ENCODE measurements around the gene TNFRSF4.

TNFRSF4 gene

GRCh38 chr1:1218524-1219200 is 4.7 kb upstream of the TNFRSF4 start:
- no peak for TF ChIP-seq CTCF (IDR thresholded peaks at IDR 0.05; ENCODE audit: insufficient read depth, low read length)
- no peak for DNase-seq (ENCODE audit: low read depth in 1 of 2, low spot score in 1 of 2)
- Histone ChIP-seq H3K4me3 (replicated peaks; ENCODE audit: insufficient read depth, low read length) (no peak overlapping the region), H3K27ac (replicated peaks) (no peak overlapping the region), H3K27me3 (ENCODE audit: insufficient read depth, poor library complexity, severe bottlenecking) (no peaks in the 10 kb centered on the region)

GRCh38 chr1:1217621-1218523 is 3.9 kb upstream of the TNFRSF4 start:
- TF ChIP-seq SPI1 (IDR thresholded peaks at IDR 0.05; ENCODE audit: borderline replicate concordance, low read depth) (no peak), POLR2AphosphoS5 (IDR thresholded peaks at IDR 0.05; ENCODE audit: low read depth) (no peak), REST (IDR thresholded peaks at IDR 0.05; ENCODE audit: insufficient replicate concordance, low read depth) (no peak), GABPA (IDR thresholded peaks at IDR 0.05; ENCODE audit: low read depth) (no peak), CTCF (IDR thresholded peaks at IDR 0.05; ENCODE audit: insufficient read depth, low read length) (no peak)
- Histone ChIP-seq H3K27ac (replicated peaks) (no peak overlapping the region), H3K4me3 (replicated peaks; ENCODE audit: insufficient read depth, low read length) (no peak overlapping the region), H3K27me3 (ENCODE audit: insufficient read depth, poor library complexity, severe bottlenecking) (no peaks in the 10 kb centered on the region)
- no peak for DNase-seq (ENCODE audit: low read depth in 1 of 2, low spot score in 1 of 2)

- no peak overlapping the region for H3K27ac ChIP-seq (replicated peaks)
- TF ChIP-seq SPI1 (IDR thresholded peaks at IDR 0.05; ENCODE audit: borderline replicate concordance, low read depth) (no peak), REST (IDR thresholded peaks at IDR 0.05; ENCODE audit: insufficient replicate concordance, low read depth) (no peak), GABPA (IDR thresholded peaks at IDR 0.05; ENCODE audit: low read depth) (no peak), CTCF (IDR thresholded peaks at IDR 0.05; ENCODE audit: insufficient read depth, low read length) (no peak), POLR2AphosphoS5 (IDR thresholded peaks at IDR 0.05; ENCODE audit: low read depth) (no peak)
- DNase-seq (ENCODE audit: low read depth in 1 of 2, low spot score in 1 of 2), result no peak
- H3K4me3 ChIP-seq (replicated peaks; ENCODE audit: insufficient read depth, low read length), result no peak overlapping the region
- H3K27me3 ChIP-seq (ENCODE audit: insufficient read depth, poor library complexity, severe bottlenecking), result no peaks in the 10 kb centered on the region
Measured at GRCh38 chr1:1216770-1217620, 3.0 kb upstream of the TNFRSF4 start.

Measured in HL-60 (cell line).